Left colon (tissue), 2 donors: Measurements from ENCODE around the gene ZNF112. TPM values are rescaled to one million over a fixed set of nuclear protein-coding genes. Genes with fewer than 3 reads are reported as not detected.

Source experiments
- ATAC-seq: fragments of 200-7000 bp; cut with Tn5 transposase; one replicate; pipeline ENCODE4 v1.9.1; 2020; ENCODE audit warnings: mild to moderate bottlenecking, moderate library complexity
- DNase-seq, 2 donors: peaks; one replicate each; pipeline ENCODE4 v3.0.0-alpha.2; 2020
- intact Hi-C, 2 donors: fragments of 100-400 bp; cut with DNase I in 1 of 2; cut with micrococcal nuclease in 1 of 2; formaldehyde crosslinking; loops; one replicate each; pipeline versions ENCODE4 v1.11.2 to v1.14.0; 2022; cut with DNase I, micrococcal nuclease
- total RNA-seq, 2 donors: library from RNA; stranded (reverse); fragmentation: NEBNext Ultra II Directional; extraction: Animal tissue kit (Norgen Biotek cat#: 25700); gene quantifications; one replicate each; pipeline ENCODE4 v1.2.1, GENCODE V29; 2021
- donor health status: DM: no; HTN: no; CAD: no.
- donor health status: DM: yes; HTN: yes; CAD: no.

Gene ZNF112
- total RNA-seq, 2 donors from 2014 or later: 3.3 to 4.4 TPM

DNA sequence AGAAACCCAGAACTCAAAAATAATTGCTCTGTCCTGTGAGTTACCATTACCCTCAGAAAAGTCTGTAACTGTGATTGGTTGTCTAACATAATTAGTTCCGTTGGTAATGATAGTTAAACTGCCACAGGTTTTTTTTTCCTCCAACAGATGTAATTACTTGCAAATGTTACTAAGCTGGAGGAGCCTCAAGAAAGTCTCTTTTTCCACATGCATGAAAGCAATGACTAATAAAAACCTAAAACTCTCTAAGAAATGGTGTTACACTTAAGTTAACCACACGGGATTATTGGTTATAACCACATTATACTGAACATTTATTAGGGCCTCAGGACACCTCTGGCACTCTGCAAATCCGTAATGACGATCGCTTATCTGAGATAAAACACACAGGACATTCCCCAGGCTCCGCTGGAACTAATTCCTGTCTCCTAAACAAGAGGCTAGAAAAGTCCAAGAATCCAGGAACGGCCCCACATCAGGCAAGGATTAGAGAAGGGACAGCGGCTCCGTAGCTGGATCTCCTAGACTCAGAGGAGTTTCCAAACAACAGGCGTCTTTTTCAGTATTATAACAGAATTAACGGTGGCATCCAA lies 52.4 kb downstream of the ZNF112 start:
- intact Hi-C loops: no loop called here
- DNase-seq: peak in 1 of 2 donors; percentile 18
- ATAC-seq: peak; percentile 49

DNA sequence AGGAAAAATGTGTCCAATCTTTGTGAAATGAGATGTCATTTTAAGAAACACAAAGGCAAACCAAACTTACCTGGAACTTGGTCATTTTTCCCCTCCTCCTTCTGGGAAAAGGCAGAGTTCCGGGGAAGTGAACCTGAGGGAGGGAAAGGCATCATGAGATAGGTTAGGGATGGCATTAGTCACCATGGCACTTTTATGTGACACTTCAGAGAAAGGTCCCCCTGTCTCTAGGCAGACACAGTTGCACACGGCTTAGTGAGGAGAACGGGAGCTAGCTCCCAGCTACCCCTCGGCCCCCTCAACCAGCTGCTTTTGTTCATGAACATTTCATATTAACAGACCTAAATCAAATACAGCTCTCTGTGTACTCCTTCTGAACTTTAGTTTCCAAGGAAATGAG lies 53.2 kb downstream of the ZNF112 start:
- ATAC-seq: no peak
- DNase-seq: no peak
- intact Hi-C loops: no loop called here

DNA sequence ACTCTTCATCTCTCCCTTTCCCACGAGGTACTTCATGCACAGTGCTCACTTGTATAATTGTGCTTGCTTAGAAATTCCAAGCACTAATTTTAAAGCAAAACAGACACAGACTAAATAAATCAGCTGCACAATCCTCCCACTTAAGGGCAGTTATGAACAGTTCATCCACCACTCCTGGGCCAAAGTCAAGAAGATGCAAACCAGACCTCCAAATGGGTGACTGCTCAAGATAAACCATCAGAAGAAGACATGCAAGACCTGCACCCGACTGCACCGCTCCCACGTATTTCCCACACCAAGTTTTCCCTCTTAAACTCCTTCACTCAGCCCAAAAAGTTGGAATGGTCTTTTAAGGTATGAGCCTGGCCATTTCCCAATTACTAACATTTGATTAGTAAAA lies 71.5 kb downstream of the ZNF112 start:
- DNase-seq (no peak), ATAC-seq (no peak)
- intact Hi-C loops: no loop called here

DNA sequence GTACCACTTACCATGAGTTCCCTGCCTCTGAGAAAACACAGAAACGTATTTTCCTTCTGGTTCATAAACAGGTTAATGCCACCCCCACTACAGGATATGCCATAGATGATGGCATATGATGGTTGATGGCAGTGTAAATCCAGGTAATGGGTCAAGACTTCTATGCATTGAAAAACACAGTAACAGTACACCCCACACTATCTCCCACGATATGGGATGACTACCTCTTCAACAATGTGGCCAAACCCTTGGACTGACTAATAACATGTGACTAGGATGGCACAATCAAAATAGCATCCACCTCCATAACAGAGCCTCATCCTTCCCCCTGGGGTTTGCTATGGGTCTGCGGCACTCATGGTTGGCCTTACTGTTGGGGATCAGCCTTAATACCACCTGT lies 73.6 kb downstream of the ZNF112 start:
- intact Hi-C loops: no loop called here
- ATAC-seq: no peak

DNA sequence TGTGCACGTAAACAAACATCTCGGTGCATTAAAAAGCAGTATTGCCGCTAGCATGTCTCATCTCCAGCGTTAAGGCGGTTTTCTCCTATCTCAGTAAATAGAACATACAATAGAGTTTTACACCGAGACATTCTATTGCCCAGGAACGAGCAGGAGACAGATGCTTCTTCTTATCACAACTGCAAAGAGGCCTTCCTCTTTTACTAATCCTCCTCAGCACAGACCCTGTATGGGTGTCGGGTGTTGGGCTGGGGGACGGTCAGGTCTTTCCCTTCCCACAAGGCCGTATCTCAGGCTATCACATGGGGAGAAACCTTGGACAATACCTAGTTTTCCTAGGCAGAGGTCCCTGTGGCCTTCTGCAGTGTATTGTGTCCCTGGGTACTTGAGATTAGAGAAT lies 75.6 kb downstream of the ZNF112 start:
- intact Hi-C loops: no loop called here
- DNase-seq: no peak
- no peak for ATAC-seq

More for the DNA sequence above, 73.6 kb downstream of the ZNF112 start:
- DNase-seq: no peak

DNA sequence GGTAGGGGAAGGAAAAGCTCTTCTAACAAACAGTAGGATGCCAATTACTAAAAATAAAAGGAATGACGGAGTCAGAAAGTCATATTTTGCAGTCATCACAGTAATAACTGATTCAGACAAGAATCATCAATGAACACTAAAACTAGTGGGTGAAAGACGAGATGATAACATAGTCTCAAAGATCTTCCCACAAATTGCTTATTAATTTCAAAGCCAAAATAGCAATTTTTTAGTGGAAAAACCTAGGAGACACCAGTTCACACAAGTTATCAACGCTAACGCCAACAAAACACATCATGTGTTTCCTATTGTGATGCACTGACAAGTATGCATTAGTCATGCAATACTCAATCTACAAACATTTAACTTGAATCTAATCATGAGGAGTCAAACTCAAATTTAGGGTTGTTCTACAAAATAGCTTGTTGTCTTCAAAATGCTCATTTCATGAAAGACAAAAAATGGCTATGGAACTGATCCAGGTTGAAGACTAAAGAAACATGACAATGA lies 78.2 kb downstream of the ZNF112 start:
- intact Hi-C loops: no loop called here
- ATAC-seq (no peak), DNase-seq (no peak)

DNA sequence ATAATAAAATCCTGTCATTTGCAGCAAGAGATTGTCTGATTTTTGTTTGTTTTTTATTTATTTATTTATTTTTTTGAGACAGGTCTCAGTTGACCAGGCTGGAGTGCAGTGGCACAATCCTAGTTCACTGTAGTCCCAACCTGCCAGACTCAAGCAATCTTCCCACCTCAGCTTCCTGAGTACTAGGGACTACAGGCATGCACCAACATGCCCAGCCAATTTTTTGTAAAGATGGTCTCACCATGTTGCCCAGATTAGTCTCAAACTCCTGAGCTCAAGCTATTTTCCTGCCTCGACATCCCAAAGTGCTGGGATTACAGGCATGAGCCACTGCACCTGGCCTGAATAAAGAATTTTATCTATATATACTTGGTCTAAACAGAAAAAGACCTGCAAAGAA lies 79.1 kb downstream of the ZNF112 start:
- ATAC-seq (no peak), DNase-seq (no peak)
- intact Hi-C loops: no loop called here

Other genes with a start within 250 kb of the ZNF112 start
- 1 to 10 TPM; 3.7 to 3.9 TPM for gene ZNF225, start 243.3 kb downstream of the ZNF112 start, total RNA-seq
- 1 to 10 TPM; 7.6 to 7.7 TPM for gene ZNF234, start 215.1 kb downstream of the ZNF112 start, total RNA-seq
- 10 to 100 TPM; 16.1 to 20.3 TPM for gene ZNF226, start 191.6 kb downstream of the ZNF112 start, total RNA-seq
- 10 to 100 TPM; 10.1 to 13.5 TPM for gene ZNF227, start 144.1 kb downstream of the ZNF112 start, total RNA-seq
- 1 to 10 TPM; 1.5 to 1.7 TPM for gene ZNF233, start 96.8 kb downstream of the ZNF112 start, total RNA-seq
- gene ZNF235, start 51.7 kb downstream of the ZNF112 start, total RNA-seq: 1 to 10 TPM; 4.9 to 6.7 TPM
- gene ZNF285, start 44.9 kb upstream of the ZNF112 start, total RNA-seq: 1 to 10 TPM in 1 of 2 donors, under 1 TPM in 1; 0.92 to 1.8 TPM
- 1 to 10 TPM; 1.5 to 2.7 TPM for gene ZNF229, start 91.8 kb upstream of the ZNF112 start, total RNA-seq
- gene ZNF180, start 143.8 kb upstream of the ZNF112 start, total RNA-seq: 1 to 10 TPM; 6.1 to 7.5 TPM
- under 1 TPM; 0.15 to 0.42 TPM for gene CEACAM20, start 173.0 kb upstream of the ZNF112 start, total RNA-seq